Stimulated activated CD8-positive, alpha-beta memory T cell treated with anti-CD3 and anti-CD28 coated beads, Interleukin-4, amount 100 ng/mL, for 24 hours (primary cell): ENCODE results near the gene SLC44A1.

ENCODE experiments used
- DNase-seq: peaks from one replicate; pipeline ENCODE4 v3.0.0-alpha.2; 2020; ENCODE audit warnings: low read depth

SLC44A1 gene

GRCh38 chr9:105244003-105244733, at the start of gene SLC44A1:
SLC44A1 (plus strand) TSS chr9:105244651; CDS start chr9:105244869, 218 bp downstream.
- peak; percentile 85 for DNase-seq

GRCh38 chr9:105195259-105195658, 49.2 kb upstream of the SLC44A1 start:
- no peak for DNase-seq

- no peak for DNase-seq
Observed at GRCh38 chr9:105198023-105198422, 46.4 kb upstream of the SLC44A1 start.

- DNase-seq, result no peak
Observed at GRCh38 chr9:105198865-105199264, 45.6 kb upstream of the SLC44A1 start.

- DNase-seq, result no peak
Observed at GRCh38 chr9:105204416-105204815, 40.0 kb upstream of the SLC44A1 start.

GRCh38 chr9:105205787-105206495, 38.5 kb upstream of the SLC44A1 start:
- no peak for DNase-seq

GRCh38 chr9:105206496-105206820, 38.0 kb upstream of the SLC44A1 start:
- DNase-seq, result no peak

GRCh38 chr9:105206821-105207699, 37.4 kb upstream of the SLC44A1 start:
- DNase-seq, result no peak

- no peak for DNase-seq
Observed at GRCh38 chr9:105216440-105217178, 27.8 kb upstream of the SLC44A1 start.

- DNase-seq, result no peak
Observed at GRCh38 chr9:105218673-105219072, 25.8 kb upstream of the SLC44A1 start.

GRCh38 chr9:105219291-105219805, 25.1 kb upstream of the SLC44A1 start:
- DNase-seq, result no peak

GRCh38 chr9:105220451-105220850, 24.0 kb upstream of the SLC44A1 start:
- DNase-seq, result no peak

GRCh38 chr9:105223544-105224140, 20.8 kb upstream of the SLC44A1 start:
- no peak for DNase-seq

- DNase-seq, result no peak
Observed at GRCh38 chr9:105226055-105226454, 18.4 kb upstream of the SLC44A1 start.

GRCh38 chr9:105232207-105232606, 12.2 kb upstream of the SLC44A1 start:
- DNase-seq, result no peak

GRCh38 chr9:105233873-105234272, 10.6 kb upstream of the SLC44A1 start:
- no peak for DNase-seq

GRCh38 chr9:105236261-105236660, 8.2 kb upstream of the SLC44A1 start:
- DNase-seq, result no peak

- no peak for DNase-seq
Observed at GRCh38 chr9:105237246-105237645, 7.2 kb upstream of the SLC44A1 start.

GRCh38 chr9:105238302-105238701, 6.1 kb upstream of the SLC44A1 start:
- no peak for DNase-seq

GRCh38 chr9:105241356-105242043, 3.0 kb upstream of the SLC44A1 start:
- DNase-seq, result no peak

- no peak for DNase-seq
Observed at GRCh38 chr9:105242062-105242461, 2.4 kb upstream of the SLC44A1 start.
